Stimulated activated CD8-positive, alpha-beta memory T cell treated with anti-CD3 and anti-CD28 coated beads, Interleukin-15, amount 100 ng/mL, for 1 hour (primary cell): ENCODE data around the gene CEP95.
"Not testable (repeated sequence)": the region's sequence is repeated elsewhere in the genome, so short reads cannot be mapped to it uniquely, and the experiment has no call there.

Source experiments
- DNase-seq: peaks from one replicate; pipeline ENCODE4 v3.0.0-alpha.2; 2020; ENCODE audit warnings: low read depth

CEP95 gene

GRCh38 chr17:64506576-64507412, at the start of gene CEP95:
Gene CEP95 (plus strand): TSS chr17:64506977. CDS start chr17:64507098, 121 bp downstream.
- peak; percentile 92 for DNase-seq

GRCh38 chr17:64457156-64457555, 49.6 kb upstream of the CEP95 start:
- no peak for DNase-seq

- no peak for DNase-seq
These were observed 48.0 kb upstream of the CEP95 start for GRCh38 chr17:64458756-64459155.

GRCh38 chr17:64459284-64459747, 47.5 kb upstream of the CEP95 start:
- DNase-seq, result no peak

- not testable (repeated sequence) for DNase-seq
These were observed 47.0 kb upstream of the CEP95 start for GRCh38 chr17:64459818-64460217.

GRCh38 chr17:64460955-64461354, 45.8 kb upstream of the CEP95 start:
- no peak for DNase-seq

GRCh38 chr17:64461788-64462187, 45.0 kb upstream of the CEP95 start:
- no peak for DNase-seq

GRCh38 chr17:64466019-64466735, 40.6 kb upstream of the CEP95 start:
- DNase-seq, result no peak

- not testable (repeated sequence) for DNase-seq
These were observed 39.9 kb upstream of the CEP95 start for GRCh38 chr17:64466834-64467233.

- DNase-seq, result no peak
These were observed 36.2 kb upstream of the CEP95 start for GRCh38 chr17:64470625-64471024.

GRCh38 chr17:64471440-64471839, 35.3 kb upstream of the CEP95 start:
- no peak for DNase-seq

GRCh38 chr17:64472564-64472963, 34.2 kb upstream of the CEP95 start:
- no peak for DNase-seq

- DNase-seq, result no peak
These were observed 28.9 kb upstream of the CEP95 start for GRCh38 chr17:64477849-64478248.

GRCh38 chr17:64480951-64481350, 25.8 kb upstream of the CEP95 start:
- no peak for DNase-seq

GRCh38 chr17:64484380-64484779, 22.4 kb upstream of the CEP95 start:
- DNase-seq, result no peak

GRCh38 chr17:64488301-64488700, 18.5 kb upstream of the CEP95 start:
- DNase-seq, result no peak

- no peak for DNase-seq
These were observed 15.5 kb upstream of the CEP95 start for GRCh38 chr17:64491034-64491860.

GRCh38 chr17:64491994-64492393, 14.8 kb upstream of the CEP95 start:
- no peak for DNase-seq

- no peak for DNase-seq
These were observed 14.2 kb upstream of the CEP95 start for GRCh38 chr17:64492481-64493109.

GRCh38 chr17:64494121-64494520, 12.7 kb upstream of the CEP95 start:
- no peak for DNase-seq

- not testable (repeated sequence) for DNase-seq
These were observed 11.5 kb upstream of the CEP95 start for GRCh38 chr17:64495300-64495699.

GRCh38 chr17:64496348-64496785, 10.4 kb upstream of the CEP95 start:
- DNase-seq, result no peak
